IMR-90 (cell line): ENCODE measurements around the gene PPM1L. TPM values are rescaled to one million over a fixed set of nuclear protein-coding genes. Genes with fewer than 3 reads are reported as not detected.

Experiments
- ATAC-seq: fragments of 200-7000 bp; cut with Tn5 transposase; 2 replicates; pipeline ENCODE4 v1.9.1; 2020; ENCODE audit warnings: low read depth, mild to moderate bottlenecking, moderate library complexity
- BruUV-seq: library from RNA; stranded (reverse); fragments of 400-500 nt; replicated peaks from 2 replicates; lab custom pipeline; 2021; lab: Mats Ljungman, UMichigan
- CTCF ChIA-PET: fragments of 300-600 bp; formaldehyde crosslinking; extraction: SDS; loops from one replicate; lab custom pipeline; 2021; ENCODE audit warnings: antibody characterized with exemption; lab: Yijun Ruan, JAX
- POLR2A ChIA-PET: fragments of 300-600 bp; sonication (Branson Sonifier 250); formaldehyde crosslinking; loops from one replicate; lab custom pipeline; 2022; ENCODE audit warnings: antibody characterized with exemption; ENCODE audit not compliant: unreplicated experiment; lab: Charles Lee
- DNase-seq: peaks from one replicate; pipeline ENCODE4 v3.0.0; 2013
- H2AFZ ChIP-seq: replicated peaks from 2 replicates; pipeline ENCODE3; 2013; ENCODE audit warnings: low read length, mild to moderate bottlenecking; ENCODE audit not compliant: poor library complexity
- H2AK5ac ChIP-seq: 2 replicates; pipeline ENCODE4 v1.6.1; 2013; ENCODE audit warnings: low read depth, low read length, inconsistent platforms
- H2AK9ac ChIP-seq: replicated peaks from 2 replicates; pipeline ENCODE3; 2013; ENCODE audit warnings: mild to moderate bottlenecking, low read depth, low read length, moderate library complexity; ENCODE audit not compliant: poor library complexity
- H2BK120ac ChIP-seq: 2 replicates; pipeline ENCODE4 v1.6.1; 2013; ENCODE audit warnings: low read depth, low read length, inconsistent platforms
- H2BK15ac ChIP-seq: 3 replicates; pipeline ENCODE4 v1.6.1; 2013; ENCODE audit warnings: low read depth, low read length, inconsistent platforms
- H2BK20ac ChIP-seq: 2 replicates; pipeline ENCODE4 v1.6.1; 2013; ENCODE audit warnings: low read depth, mild to moderate bottlenecking, inconsistent platforms, low read length, moderate library complexity
- H2BK5ac ChIP-seq: 2 replicates; pipeline ENCODE4 v1.6.1; 2013; ENCODE audit warnings: mild to moderate bottlenecking, low read depth, low read length, inconsistent platforms; ENCODE audit not compliant: poor library complexity, severe bottlenecking
- H3K14ac ChIP-seq: replicated peaks from 2 replicates; pipeline ENCODE4 v1.6.1; 2013; ENCODE audit warnings: low read depth, low read length, inconsistent platforms
- H3K18ac ChIP-seq: 2 replicates; pipeline ENCODE4 v1.6.1; 2013; ENCODE audit warnings: low read depth, low read length, control low read depth
- H3K23ac ChIP-seq: 2 replicates; pipeline ENCODE4 v1.6.1; 2013; ENCODE audit warnings: low read depth, low read length, inconsistent platforms
- H3K27ac ChIP-seq: 2 replicates; pipeline ENCODE4 v1.5.1; 2013; ENCODE audit warnings: mild to moderate bottlenecking, control low read depth, low read length; ENCODE audit not compliant: insufficient read depth
- H3K27me3 ChIP-seq: 2 replicates; pipeline ENCODE4 v1.6.1; 2013; ENCODE audit warnings: low read length; ENCODE audit not compliant: control insufficient read depth, insufficient read depth
- H3K36me3 ChIP-seq: 2 replicates; pipeline ENCODE4 v1.6.1; 2013; ENCODE audit warnings: low read length, mixed read lengths; ENCODE audit not compliant: control insufficient read depth, insufficient read depth
- H3K4ac ChIP-seq: 2 replicates; pipeline ENCODE4 v1.6.1; 2013; ENCODE audit warnings: low read depth, low read length, inconsistent platforms
- H3K4me1 ChIP-seq: 2 replicates; pipeline ENCODE4 v1.6.1; 2013; ENCODE audit warnings: low read length, mixed read lengths; ENCODE audit not compliant: control insufficient read depth, insufficient read depth
- H3K4me2 ChIP-seq: 2 replicates; pipeline ENCODE4 v1.6.1; 2013; ENCODE audit warnings: low read depth, mild to moderate bottlenecking, control low read depth, low read length, moderate library complexity
- H3K4me3 ChIP-seq: 2 replicates; pipeline ENCODE4 v1.5.1; 2013; ENCODE audit warnings: low read depth, mild to moderate bottlenecking, control low read depth, low read length, moderate library complexity; ENCODE audit not compliant: insufficient read depth
- H3K56ac ChIP-seq: 2 replicates; pipeline ENCODE4 v1.6.1; 2013; ENCODE audit warnings: low read length, inconsistent platforms; ENCODE audit not compliant: insufficient read depth; ENCODE audit errors: extremely low read depth
- H3K79me1 ChIP-seq, 2 experiments: 2 replicates each; pipeline ENCODE4 v1.6.1; 2013; ENCODE audit warnings: low read length in 2 of 2, inconsistent platforms in 1 of 2, low read depth in 1 of 2
- H3K9ac ChIP-seq: 2 replicates; pipeline ENCODE4 v1.6.1; 2013; ENCODE audit warnings: low read depth, low read length, control low read depth
- H3K9me1 ChIP-seq: 2 replicates; pipeline ENCODE4 v1.6.1; 2013; ENCODE audit warnings: low read length, inconsistent platforms; ENCODE audit not compliant: insufficient read depth
- H3K9me3 ChIP-seq: 2 replicates; pipeline ENCODE4 v1.6.1; 2013; ENCODE audit warnings: low read length; ENCODE audit not compliant: control insufficient read depth, insufficient read depth
- H4K20me1 ChIP-seq: 2 replicates; pipeline ENCODE4 v1.6.1; 2013; ENCODE audit warnings: low read length, inconsistent platforms; ENCODE audit not compliant: insufficient read depth
- H4K5ac ChIP-seq: 2 replicates; pipeline ENCODE4 v1.6.1; 2013; ENCODE audit warnings: mild to moderate bottlenecking, low read depth, low read length, control low read depth
- H4K8ac ChIP-seq, 2 experiments: 2 replicates each; pipeline ENCODE4 v1.6.1; 2013; ENCODE audit warnings: low read depth in 2 of 2, low read length in 2 of 2, control low read depth in 1 of 2, inconsistent platforms in 1 of 2
- H4K91ac ChIP-seq: 2 replicates; pipeline ENCODE4 v1.6.1; 2013; ENCODE audit warnings: low read depth, low read length, inconsistent platforms; ENCODE audit not compliant: insufficient read depth
- BHLHE40 ChIP-seq: fragments of 150-350 bp; IDR thresholded peaks from 2 replicates; pipeline ENCODE4 v1.6.1; 2016; ENCODE audit warnings: mild to moderate bottlenecking, low read depth, low read length
- CEBPB ChIP-seq: IDR thresholded peaks from 2 replicates; pipeline ENCODE4 v1.6.1; 2012; ENCODE audit warnings: low read depth, low read length, improper control_type of control experiment
- CHD1 ChIP-seq: IDR thresholded peaks from 2 replicates; pipeline ENCODE4 v1.6.1; 2012; ENCODE audit warnings: low read depth, low read length, improper control_type of control experiment
- FOS ChIP-seq: fragments of 150-350 bp; IDR thresholded peaks from 2 replicates; pipeline ENCODE4 v1.6.1; 2016; ENCODE audit warnings: low read depth, low read length
- MAFK ChIP-seq: IDR thresholded peaks from 2 replicates; pipeline ENCODE4 v1.6.1; 2012; ENCODE audit warnings: low read depth, low read length, improper control_type of control experiment
- MAZ ChIP-seq: IDR thresholded peaks from 2 replicates; pipeline ENCODE4 v1.6.1; 2012; ENCODE audit warnings: low read depth, mild to moderate bottlenecking, low read length, improper control_type of control experiment, moderate library complexity, borderline replicate concordance
- MXI1 ChIP-seq: IDR thresholded peaks from 2 replicates; pipeline ENCODE4 v1.6.1; 2012; ENCODE audit warnings: low read depth, mild to moderate bottlenecking, low read length, moderate library complexity, borderline replicate concordance
- NFE2L2 ChIP-seq: fragments of 150-350 bp; IDR thresholded peaks from 2 replicates; pipeline ENCODE4 v1.6.1; 2016; ENCODE audit warnings: low read depth, mild to moderate bottlenecking, low read length
- POLR2A ChIP-seq: IDR thresholded peaks from 2 replicates; pipeline ENCODE4 v1.6.1; 2012; ENCODE audit warnings: mild to moderate bottlenecking, low read depth, low read length
- RAD21 ChIP-seq: IDR thresholded peaks from 2 replicates; pipeline ENCODE4 v1.6.1; 2012; ENCODE audit warnings: low read length, improper control_type of control experiment
- RCOR1 ChIP-seq: IDR thresholded peaks from 2 replicates; pipeline ENCODE4 v1.6.1; 2012; ENCODE audit warnings: mild to moderate bottlenecking, low read length, improper control_type of control experiment; ENCODE audit not compliant: insufficient replicate concordance
- RFX5 ChIP-seq: IDR thresholded peaks from 2 replicates; pipeline ENCODE4 v1.8.0; 2012; ENCODE audit warnings: low read depth, mild to moderate bottlenecking, low read length, moderate library complexity
- SMC3 ChIP-seq: fragments of 150-350 bp; IDR thresholded peaks from 2 replicates; pipeline ENCODE4 v1.6.1; 2016; ENCODE audit warnings: low read depth, mild to moderate bottlenecking, antibody characterized with exemption, low read length, moderate library complexity
- whole genome bisulfite sequencing, 2 experiments: methylation state at CpG; one replicate each; pipeline versions ENCODE4 v1.1.5 to v1.1.7; 2013; ENCODE audit warnings: missing lambda C conversion rate in 2 of 2; ENCODE audit not compliant: insufficient read length in 1 of 2; ENCODE audit errors: extremely low coverage in 2 of 2; 5-methylcytosine and 5-hydroxymethylcytosine counted together
- dilution Hi-C: fragments of 300-500 bp; cut with HindIII; formaldehyde crosslinking; loops from one replicate; pipeline ENCODE4 v1.14.3; 2018; ENCODE audit warnings: low sequenced_read_pairs; ENCODE audit not compliant: unreplicated experiment
- in situ Hi-C: fragments of 300-500 bp; cut with MboI; formaldehyde crosslinking; loops from 3 replicates; pipeline ENCODE4 v1.14.3; 2019; ENCODE audit warnings: low sequenced_read_pairs, inconsistent platforms, mixed read lengths
- intact Hi-C: fragments of 100-400 bp; cut with micrococcal nuclease; formaldehyde crosslinking; loops from 2 replicates; pipeline ENCODE4 v1.10.0; 2022
- polyA plus RNA-seq, 3 experiments: library from polyadenylated mRNA; depleted of rRNA; stranded (reverse); fragments of >200 nt; gene quantifications; 2 replicates each; pipeline ENCODE4 v1.2.3, GENCODE V29; 2012; ENCODE audit warnings: low replicate concordance in 1 of 3
- total RNA-seq: library from RNA; depleted of rRNA; stranded (reverse); fragments of >200 nt; gene quantifications from 2 replicates; pipeline ENCODE4 v1.2.3, GENCODE V29; 2012
- TF ChIP-seq, protein P1 (sequence below): fragments of 150-350 bp; IDR thresholded peaks from 2 replicates; pipeline ENCODE4 v1.6.1; 2017; ENCODE audit warnings: mild to moderate bottlenecking, antibody characterized with exemption, low read length, low read depth
- TF ChIP-seq, protein P2 (sequence below): fragments of 150-350 bp; IDR thresholded peaks from 2 replicates; pipeline ENCODE4 v1.6.1; 2016; ENCODE audit warnings: low read depth, mild to moderate bottlenecking, low read length, moderate library complexity, borderline replicate concordance
- TF ChIP-seq, protein P3 (sequence below): conservative IDR thresholded peaks from 2 replicates; pipeline ENCODE4 v1.5.1; 2012; ENCODE audit warnings: mild to moderate bottlenecking, low read depth, low read length, improper control_type of control experiment

PPM1L gene
- total and polyA plus RNA-seq, 2 of the 4 experiments (the other 2 are of a cell fraction): 0.14 to 0.18 TPM

DNA sequence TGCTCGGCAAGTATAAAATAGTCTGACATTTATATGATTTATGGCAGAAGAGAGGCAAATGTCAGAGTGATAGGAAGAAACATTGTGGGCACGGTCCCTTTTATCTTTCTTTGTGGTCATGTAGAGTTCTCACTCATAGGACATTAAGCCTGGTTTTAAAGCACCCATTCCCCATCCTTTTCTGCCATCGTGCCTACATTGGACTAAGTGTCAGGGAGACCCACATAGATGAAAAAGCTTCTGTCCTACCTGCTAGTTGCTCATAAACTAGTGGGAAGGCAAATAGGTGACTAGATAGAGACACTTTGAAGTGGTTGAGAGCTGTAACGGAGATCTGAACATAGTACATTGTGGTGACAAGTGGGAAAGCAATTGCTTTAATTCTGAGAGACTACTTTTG lies 193.4 kb downstream of the PPM1L start:
- WGBS, 2 experiments: 29% methylated on average over 1 of the region's 4 CpGs; no CpG with 5 or more reads in 1 of the 2 experiments
- in situ Hi-C loops (loop anchor here (25.0 kb wide), 1 partner anchor 463 kb away; no protein-coding TSS in a partner anchor), dilution Hi-C loops (no loop called here), intact Hi-C loops (loop anchor here (10.0 kb wide), 1 partner anchor 265 kb away; no protein-coding TSS in a partner anchor)
- no peak overlapping the region for H2BK5ac ChIP-seq
- H3K56ac ChIP-seq: no peak overlapping the region
- ChIA-PET POLR2A (no interaction called here), CTCF (interaction anchor here (0.6 kb wide), 1 partner anchor 29 kb away, joined by 5 read pairs; no protein-coding TSS in a partner anchor)
- no peaks in the 10 kb centered on the region for H3K36me3 ChIP-seq
- no peak overlapping the region for H3K4ac ChIP-seq
- no peaks in the 10 kb centered on the region for H3K79me1 ChIP-seq
- no peaks in the 10 kb centered on the region for H4K20me1 ChIP-seq
- no peak overlapping the region for H3K23ac ChIP-seq
- H4K91ac ChIP-seq: no peak overlapping the region
- H4K8ac ChIP-seq: no peak overlapping the region
- H2AFZ ChIP-seq: no peak overlapping the region
- ATAC-seq (no peak), DNase-seq (no peak)
- H2AK9ac ChIP-seq: no peak overlapping the region
- H3K4me1 ChIP-seq: no peaks in the 10 kb centered on the region
- H2BK20ac ChIP-seq: no peak overlapping the region
- no TSS peak for BruUV-seq
- TF ChIP-seq BHLHE40: no peak
- TF ChIP-seq, protein P1, sequence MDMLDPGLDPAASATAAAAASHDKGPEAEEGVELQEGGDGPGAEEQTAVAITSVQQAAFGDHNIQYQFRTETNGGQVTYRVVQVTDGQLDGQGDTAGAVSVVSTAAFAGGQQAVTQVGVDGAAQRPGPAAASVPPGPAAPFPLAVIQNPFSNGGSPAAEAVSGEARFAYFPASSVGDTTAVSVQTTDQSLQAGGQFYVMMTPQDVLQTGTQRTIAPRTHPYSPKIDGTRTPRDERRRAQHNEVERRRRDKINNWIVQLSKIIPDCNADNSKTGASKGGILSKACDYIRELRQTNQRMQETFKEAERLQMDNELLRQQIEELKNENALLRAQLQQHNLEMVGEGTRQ: no peak
- TF ChIP-seq, protein P2, sequence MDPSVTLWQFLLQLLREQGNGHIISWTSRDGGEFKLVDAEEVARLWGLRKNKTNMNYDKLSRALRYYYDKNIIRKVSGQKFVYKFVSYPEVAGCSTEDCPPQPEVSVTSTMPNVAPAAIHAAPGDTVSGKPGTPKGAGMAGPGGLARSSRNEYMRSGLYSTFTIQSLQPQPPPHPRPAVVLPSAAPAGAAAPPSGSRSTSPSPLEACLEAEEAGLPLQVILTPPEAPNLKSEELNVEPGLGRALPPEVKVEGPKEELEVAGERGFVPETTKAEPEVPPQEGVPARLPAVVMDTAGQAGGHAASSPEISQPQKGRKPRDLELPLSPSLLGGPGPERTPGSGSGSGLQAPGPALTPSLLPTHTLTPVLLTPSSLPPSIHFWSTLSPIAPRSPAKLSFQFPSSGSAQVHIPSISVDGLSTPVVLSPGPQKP: no peak
- no peak for TF ChIP-seq CHD1
- no peak for TF ChIP-seq MAFK
- TF ChIP-seq NFE2L2: no peak
- TF ChIP-seq MAZ: no peak
- no peak for TF ChIP-seq POLR2A
- TF ChIP-seq RCOR1: no peak
- no peak for TF ChIP-seq FOS
- TF ChIP-seq CEBPB: no peak
- TF ChIP-seq RFX5: no peak
- TF ChIP-seq, protein P3, sequence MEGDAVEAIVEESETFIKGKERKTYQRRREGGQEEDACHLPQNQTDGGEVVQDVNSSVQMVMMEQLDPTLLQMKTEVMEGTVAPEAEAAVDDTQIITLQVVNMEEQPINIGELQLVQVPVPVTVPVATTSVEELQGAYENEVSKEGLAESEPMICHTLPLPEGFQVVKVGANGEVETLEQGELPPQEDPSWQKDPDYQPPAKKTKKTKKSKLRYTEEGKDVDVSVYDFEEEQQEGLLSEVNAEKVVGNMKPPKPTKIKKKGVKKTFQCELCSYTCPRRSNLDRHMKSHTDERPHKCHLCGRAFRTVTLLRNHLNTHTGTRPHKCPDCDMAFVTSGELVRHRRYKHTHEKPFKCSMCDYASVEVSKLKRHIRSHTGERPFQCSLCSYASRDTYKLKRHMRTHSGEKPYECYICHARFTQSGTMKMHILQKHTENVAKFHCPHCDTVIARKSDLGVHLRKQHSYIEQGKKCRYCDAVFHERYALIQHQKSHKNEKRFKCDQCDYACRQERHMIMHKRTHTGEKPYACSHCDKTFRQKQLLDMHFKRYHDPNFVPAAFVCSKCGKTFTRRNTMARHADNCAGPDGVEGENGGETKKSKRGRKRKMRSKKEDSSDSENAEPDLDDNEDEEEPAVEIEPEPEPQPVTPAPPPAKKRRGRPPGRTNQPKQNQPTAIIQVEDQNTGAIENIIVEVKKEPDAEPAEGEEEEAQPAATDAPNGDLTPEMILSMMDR: no peak
- TF ChIP-seq SMC3: no peak
- no peak for TF ChIP-seq MXI1
- TF ChIP-seq RAD21: no peak
- H3K14ac ChIP-seq: no peak overlapping the region
- H4K5ac ChIP-seq: no peak overlapping the region
- H3K9me1 ChIP-seq: no peaks in the 10 kb centered on the region
- H3K9ac ChIP-seq: no peak overlapping the region
- H3K18ac ChIP-seq: no peak overlapping the region
- H3K4me3 ChIP-seq: no peak overlapping the region
- H3K27ac ChIP-seq: no peak overlapping the region
- H2AK5ac ChIP-seq: no peak overlapping the region
- H2BK120ac ChIP-seq: no peak overlapping the region
- peaks cover 4% of the 10 kb centered on the region; the same call in 1 of the 2 replicates for H3K27me3 ChIP-seq
- H3K4me2 ChIP-seq: no peak overlapping the region
- no peak overlapping the region for H2BK15ac ChIP-seq
- H3K9me3 ChIP-seq: no peaks in the 10 kb centered on the region
